HG03565 (cell line): ENCODE results near the gene CHD8.

Source experiments
- ATAC-seq: cut with Tn5 transposase; IDR thresholded peaks from one replicate; pipeline ENCODE4 v1.9.1; 2021; ENCODE audit warnings: mild to moderate bottlenecking, moderate library complexity; ENCODE audit not compliant: unreplicated experiment

The CHD8 gene

DNA sequence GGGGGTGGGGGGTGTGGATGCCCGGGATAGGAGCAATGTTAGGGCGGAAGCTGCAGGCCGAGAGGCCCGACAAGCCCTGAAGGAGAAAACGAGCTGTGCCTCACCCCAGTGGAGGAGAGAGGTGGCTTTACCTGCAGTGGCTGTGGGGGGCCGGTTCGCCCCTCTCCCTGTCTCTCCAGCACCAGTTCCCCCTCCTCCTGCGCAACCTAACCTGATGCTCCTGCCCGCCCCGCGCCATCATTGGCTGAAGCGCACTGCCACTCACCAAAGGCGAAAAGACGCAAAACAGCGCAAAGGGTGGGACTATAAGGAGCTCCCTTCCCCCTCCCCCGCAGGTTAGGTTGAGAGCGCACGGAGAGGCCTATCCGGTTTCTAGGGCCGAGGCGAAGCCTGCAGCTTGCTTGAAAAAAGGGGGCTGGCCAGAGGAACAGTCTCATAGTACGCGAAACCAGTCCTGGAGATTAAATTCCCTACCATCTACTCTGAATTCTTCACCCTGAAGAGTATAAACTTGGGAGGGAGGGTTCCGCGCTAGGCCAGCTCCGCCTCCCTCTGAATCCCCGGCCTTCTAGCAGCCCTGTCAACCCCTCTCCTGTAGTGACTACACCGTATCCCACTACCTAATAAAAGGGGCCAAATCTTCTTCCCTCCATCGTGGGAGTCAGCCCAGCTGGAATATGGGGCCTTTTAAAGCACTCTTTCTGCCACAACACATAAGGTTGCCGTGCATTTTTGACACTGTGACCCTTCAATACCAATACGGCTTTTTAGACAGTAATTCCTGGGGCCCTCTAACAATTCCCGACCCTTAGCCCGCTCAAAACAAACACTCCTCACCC, 18.6 kb downstream of the CHD8 start:
- ATAC-seq = peak; percentile 91

DNA sequence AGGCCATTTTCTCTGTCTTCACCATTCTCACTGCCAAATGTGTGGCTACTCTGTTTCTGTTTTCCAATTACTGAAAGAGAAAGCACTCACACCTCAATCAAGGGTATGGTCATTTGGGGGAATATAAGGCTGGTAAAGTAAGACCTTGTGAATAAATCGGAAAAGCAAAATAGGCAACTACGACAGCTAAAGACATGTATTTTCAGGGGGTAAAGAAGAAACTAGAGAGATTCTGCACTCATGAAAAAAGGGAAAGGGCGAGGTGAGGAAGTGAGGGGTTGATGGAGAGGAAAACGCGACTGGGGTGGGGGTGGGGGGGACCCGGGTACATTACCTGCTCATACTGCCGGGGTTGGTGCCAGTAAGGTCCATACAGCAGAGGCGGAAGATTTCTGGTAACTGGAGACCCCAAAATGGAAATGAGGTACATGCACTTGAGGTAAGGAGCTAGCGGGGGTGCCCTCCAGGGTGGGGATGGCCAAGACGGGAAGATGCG, 19.3 kb downstream of the CHD8 start:
- peak; percentile 5 for ATAC-seq

DNA sequence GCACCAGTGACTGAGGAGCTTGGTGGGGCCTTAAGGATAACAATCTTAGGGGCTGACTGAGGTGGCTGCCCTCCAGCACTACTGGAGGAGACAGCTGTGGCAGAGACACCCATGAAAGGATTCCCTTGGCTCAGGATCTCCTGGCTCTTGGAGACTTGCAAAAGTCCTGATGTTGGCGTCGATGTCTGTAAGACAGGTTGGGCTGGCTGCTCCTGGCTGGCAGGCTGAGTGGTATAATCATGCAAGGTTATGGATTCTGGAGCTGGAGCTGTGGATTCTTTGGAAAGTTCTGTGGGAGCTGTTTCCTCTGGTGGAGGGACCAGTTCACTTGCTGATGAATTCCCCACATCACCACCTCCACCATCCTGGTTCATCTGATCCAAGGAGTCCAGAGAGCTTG, 24.8 kb downstream of the CHD8 start:
- ATAC-seq = no peak

DNA sequence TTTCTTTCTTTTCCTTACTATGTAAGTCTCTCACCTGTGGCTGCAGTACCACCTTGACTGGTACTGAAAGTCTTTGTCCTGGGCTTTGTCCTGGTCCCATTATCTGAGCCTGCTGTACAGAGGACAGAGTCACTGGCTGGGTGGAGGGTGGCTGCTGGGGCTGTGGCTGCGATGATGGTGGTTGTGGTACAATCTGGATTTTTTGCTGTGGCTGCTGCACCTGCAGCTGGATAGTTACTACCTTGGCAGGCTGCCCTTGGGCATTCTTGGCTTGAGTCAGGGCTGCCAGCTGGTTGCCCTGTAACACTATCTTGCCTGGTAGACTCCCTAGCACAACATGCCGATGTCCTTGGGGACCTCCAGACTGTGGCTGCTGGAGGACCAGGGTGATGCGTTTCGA, 27.0 kb downstream of the CHD8 start:
- ATAC-seq = no peak

DNA sequence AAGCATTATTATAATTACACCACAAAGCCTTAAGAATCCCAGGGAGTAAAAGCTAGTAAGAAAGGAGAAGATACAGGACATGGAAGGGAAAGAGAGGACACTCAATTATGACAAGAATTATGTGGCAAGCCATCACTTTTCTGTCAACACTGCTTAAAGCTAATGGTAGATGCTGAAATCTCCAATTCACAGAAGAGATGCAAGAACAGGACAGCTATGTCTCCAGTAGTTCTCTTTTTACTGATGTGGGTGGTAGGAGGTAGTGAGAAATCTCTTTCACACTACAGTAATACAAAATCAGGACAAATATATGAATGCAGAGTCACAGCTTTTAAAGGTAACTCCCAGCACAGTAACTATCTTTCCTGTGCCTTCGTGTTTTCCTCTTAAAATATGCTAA, 29.2 kb downstream of the CHD8 start:
- ATAC-seq = no peak

DNA sequence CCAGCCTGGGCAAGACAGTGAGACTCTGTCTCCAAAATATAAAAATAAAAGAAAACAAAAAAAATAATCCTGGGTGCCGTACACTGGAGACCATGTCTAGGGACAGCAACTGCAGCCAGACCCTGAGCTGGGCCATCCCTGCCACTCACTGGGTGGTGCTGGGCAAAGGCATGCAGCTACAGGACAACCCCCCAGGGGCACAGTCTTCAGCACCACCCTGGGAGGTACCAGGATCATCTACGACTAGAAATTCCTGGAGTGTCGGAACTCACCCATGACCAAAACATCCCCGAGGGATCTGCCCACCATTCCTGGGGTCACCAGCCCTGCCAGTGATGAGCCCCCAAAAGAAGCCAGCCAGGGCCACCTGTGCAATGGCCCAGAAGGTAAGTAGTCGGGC, 36.4 kb downstream of the CHD8 start:
- ATAC-seq = no peak

DNA sequence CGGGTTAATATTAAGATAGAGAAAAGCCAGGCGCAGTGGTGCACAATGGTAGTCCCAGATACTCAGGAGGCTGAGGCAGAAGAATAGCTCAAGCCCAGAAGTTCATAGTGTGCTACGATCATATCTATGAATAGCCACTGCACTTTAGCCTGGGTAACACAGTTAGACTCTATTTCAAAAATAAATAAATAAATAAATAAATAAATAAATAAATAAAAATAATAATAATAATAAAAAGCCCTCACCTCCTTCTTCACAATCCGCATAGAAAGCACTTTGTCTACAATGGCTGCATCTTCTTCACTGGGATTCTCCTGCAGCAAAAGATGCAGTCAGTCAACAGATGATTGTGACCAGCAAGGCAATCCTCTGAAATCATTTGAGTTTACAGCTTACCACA, 40.6 kb downstream of the CHD8 start:
- no peak for ATAC-seq

DNA sequence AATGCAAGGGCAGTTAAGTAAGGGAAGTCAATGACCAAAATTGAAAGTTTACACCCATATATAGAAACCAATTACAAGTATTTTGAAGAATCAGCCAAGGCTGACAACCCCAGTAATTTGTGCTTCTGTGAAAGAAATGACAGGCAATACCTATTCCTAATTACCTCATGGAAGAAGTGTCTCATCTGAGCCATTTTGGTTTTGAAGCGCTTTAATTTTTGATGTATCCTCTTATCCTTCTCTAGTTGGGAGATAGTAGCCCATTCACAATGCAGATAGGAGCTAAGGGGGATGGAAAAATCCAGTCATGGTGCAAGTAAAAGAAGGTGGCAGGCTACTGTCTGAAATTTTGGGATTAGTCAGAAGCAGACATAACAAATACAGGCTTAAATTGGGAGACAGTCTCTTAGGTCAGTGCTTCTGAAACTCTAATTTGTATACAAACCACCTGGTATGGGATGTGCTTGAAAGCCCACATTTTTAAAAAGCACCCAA, 41.7 kb downstream of the CHD8 start:
- ATAC-seq = peak; percentile 59

DNA sequence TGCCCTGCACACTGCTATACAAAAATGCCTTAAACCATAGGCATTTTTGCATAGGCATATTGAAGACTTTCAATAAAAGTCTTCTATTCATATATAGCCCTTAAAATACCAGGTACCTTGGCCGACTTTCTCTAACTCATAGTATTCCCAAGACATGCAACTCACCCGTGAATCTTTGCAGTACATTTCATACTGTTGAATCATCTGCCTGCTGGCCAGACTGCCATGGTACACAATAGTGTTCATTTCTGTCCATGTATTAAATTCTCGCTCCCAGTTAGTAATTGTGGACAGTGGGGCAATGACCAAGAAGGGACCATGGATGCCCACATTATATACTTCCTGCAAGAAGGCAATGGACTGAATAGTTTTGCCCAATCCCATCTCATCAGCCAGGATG, 47.8 kb downstream of the CHD8 start:
- ATAC-seq = no peak

DNA sequence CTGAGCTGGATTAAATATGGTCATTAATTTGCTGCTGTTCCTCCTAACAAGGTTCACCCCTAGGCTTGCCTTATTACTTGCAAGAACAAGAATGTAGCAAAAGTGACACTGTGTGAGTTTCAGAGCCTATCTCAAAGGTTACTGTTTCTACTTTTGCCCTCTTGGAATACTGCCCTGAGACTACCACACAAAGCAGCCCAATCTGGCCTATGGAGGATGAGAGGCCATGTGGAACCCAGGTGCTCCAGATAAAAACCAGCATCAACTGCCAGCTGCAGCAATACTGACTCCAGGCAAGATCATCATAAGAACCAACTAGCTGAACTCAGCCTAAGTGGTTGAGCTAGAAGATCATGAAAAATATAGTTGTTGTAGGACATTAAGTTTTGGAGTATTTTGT, 49.7 kb downstream of the CHD8 start:
- ATAC-seq = no peak

DNA sequence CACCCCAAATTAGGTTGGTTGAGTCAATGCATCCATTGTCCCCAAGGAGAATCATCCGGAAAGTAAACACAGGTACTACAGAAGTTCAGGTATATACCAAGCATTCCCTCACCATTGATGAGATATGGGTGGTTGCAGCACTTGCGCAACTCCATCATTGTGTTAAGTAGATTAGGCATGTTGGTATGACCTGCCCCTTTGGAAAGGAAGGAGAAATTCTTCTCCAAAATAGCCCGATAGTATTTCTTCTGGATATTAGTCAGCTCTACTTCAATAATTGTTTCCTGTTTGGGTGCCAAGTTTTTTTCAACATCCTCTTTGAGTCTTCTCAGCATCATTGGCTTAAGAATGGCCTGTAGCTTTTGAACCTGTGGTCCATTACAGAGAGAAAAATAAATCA, 50.8 kb downstream of the CHD8 start:
- ATAC-seq = no peak

DNA sequence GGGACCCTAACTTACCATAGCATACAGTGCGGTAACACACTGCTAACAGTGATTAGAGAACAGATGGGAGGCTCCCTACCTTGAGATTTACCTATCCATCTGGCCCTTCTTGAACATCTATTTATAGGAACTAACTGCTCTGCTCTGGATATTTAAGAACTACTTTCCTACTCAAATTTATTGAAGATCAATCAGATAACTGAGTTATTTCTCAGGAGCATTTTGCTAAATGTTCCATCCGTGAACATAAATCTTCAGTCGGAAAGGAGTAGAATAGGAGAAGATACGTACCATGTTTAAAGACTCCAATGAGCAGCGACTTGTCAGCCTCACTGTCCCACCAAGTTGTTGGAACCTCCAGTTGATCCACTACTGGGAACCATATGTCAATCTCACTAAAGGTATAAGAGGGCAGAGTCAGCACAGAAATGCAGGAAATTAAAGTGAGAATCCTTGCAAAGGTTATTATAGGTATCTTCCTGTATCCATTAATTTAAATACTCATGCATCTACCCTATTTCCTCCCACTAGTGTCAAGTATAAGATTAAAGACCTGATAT, 56.5 kb downstream of the CHD8 start:
- no peak for ATAC-seq

DNA sequence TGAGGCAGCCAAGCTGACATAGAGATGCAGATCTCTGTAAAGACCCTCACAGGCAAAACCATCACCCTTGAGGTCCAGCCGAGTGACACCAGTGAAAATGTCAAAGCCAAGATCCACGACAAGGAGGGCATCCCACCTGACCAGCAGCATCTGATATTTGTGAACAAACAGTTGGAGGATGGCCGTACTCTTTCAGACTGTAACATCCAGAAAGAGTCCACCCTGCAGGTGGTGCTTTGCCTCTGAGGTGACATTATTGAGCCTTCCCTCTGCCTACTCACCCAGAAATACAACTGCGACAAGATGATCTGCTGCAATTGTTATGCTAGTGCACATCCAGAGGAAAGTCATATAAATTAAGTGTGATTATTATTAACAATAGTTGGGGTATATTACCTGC, 57.0 kb downstream of the CHD8 start:
- no peak for ATAC-seq

DNA sequence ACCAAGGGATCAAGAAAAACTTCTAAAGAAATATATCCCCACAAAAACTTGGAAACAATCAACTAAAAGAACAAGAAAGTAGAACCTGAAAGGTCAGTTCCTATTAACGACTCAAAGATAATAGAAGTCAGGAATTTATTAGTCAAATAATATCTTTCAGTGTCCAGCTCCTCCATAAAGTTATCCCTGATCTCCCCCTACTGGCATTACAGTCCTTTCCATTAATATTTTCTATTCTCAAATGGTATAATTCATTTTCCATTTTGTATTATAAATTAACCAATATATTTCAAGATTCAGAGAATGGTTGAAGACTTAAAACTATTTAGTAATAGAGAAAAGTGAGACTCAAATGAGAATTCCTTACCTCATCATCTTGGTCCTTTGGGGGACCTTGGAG, 60.5 kb downstream of the CHD8 start:
- no peak for ATAC-seq

DNA sequence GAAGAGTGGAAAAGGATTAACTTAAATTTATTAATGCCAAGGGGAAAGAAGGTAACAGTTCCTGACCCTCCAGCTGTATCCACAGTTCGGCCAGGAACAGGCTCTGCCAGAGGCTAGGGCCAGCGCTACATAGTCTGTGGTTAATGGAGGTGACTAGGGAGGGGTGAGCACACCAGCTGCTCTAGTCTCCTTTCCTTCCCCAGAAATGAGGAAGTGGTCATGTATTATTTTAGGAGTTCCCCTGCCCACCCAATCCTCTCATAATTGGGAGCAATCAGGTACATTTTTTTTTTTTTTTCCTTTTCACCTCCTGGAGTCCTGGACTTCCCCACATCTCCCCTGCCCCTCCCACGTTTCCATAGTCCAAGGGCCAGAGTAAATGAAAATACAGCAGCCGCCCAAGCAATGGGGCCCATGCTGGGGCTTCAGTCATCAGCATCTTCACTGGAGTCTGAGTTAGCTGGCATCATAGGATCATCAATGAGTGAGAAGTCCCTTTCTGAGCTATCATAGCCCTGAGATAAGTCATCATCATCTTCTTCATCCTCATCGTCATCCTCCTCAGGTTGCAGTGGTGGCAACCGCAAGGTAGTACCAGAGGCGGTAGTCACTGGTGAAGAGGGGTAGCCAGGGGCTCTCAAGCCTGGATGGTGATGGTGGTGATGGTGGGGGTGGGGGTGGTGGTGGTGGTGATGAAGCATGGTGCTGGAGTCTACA, 70.6 kb downstream of the CHD8 start:
- no peak for ATAC-seq

DNA sequence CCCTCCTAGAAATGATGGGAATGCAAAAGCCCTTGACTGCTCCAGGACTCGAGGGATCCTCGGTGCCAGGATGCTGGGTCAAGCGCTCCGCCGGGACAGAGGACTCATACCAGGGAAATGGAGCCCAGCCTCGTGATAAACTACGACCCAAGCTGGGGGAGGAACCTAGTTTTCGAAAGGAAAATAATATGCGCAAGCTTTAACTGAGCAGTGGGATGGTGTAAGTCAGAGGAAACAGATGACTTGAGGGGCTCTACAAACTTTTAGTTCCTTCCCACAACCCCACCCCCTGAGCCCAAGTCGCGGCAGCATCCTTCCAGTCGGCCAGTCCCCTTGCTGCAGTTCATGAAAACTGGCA, 71.5 kb downstream of the CHD8 start:
- ATAC-seq = peak; percentile 14

DNA sequence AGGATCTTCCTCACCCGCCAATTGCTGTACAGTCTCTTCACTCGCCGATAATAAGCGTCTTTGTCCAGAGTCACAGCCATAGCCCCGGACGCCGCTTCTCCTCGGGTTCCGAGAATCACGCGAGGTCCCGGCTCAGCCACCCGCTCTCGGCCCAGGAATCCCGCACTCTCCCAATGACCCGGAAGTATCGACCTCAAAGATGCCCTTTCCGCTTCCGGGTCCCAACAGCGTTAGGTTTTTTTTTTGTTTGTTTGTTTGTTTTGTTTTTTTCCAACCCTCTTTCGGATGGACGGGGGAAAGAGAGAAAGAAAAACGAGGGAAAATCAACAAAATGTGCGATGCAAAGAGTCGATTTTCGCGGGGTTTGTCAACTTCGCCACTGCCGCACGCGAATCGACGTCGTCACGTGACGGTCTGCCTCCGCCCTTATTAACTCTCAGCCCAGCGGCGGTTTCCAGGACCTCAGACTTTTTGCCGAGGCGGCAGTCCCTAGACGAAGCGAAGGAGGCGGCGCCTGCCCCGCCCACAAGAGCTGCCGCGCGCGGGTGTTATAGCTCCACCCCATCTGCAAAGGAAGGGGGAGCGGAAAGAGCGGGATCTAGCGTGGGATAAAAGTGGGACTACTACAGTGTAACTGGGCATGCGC, 72.0 kb downstream of the CHD8 start, which contains the start of gene SUPT16H:
Gene SUPT16H, minus strand, starts transcription at position 172 of the 646 bp plus-strand sequence. Its CDS starts 92 bp downstream, at position 80.
- peak; percentile 73 for ATAC-seq

DNA sequence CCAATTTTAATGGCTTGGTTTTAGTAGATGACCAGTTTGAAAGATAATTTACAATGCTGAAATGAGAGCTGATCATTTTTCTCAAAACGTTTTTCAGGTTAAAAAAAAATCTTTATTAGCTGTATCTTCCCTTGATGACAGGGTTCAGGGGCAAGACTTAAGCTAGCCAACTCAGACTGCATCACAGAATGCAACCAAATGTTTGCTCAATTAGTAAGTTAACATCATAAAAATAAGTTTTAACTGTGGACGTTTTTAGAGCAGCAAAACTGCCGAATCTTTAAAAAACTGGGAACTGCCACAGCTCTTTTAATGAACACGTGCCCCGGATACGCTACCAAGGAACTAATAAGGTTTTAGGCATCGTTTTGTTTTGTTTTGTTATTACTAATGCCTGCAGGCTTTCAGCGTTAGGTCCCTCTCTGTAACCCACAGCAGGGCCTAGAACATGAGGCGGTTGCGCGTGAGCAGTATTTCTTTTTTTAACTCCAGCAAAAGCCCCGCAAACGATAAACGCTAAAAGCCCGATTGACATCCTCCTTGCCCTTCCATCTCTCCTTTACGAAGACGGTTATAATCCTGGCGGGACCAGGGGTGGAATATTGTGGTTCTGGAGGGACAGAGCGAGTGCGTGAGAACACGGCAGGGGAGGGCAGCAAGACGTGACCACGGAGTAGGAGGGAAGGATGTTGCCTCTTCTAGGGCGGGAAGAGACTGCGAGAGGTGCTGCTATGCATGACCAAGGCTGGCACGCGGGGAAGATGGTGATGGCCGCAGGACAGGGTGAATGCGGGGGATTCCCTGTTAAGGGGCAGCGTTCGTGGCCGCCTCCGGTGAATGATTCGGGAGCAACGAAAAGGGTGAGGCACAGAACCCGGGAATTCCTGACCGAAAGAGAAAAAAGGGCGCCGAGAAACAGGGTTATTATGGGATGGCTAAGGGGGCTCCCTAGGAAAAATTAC, 72.8 kb downstream of the CHD8 start:
- ATAC-seq = peak; percentile 29

DNA sequence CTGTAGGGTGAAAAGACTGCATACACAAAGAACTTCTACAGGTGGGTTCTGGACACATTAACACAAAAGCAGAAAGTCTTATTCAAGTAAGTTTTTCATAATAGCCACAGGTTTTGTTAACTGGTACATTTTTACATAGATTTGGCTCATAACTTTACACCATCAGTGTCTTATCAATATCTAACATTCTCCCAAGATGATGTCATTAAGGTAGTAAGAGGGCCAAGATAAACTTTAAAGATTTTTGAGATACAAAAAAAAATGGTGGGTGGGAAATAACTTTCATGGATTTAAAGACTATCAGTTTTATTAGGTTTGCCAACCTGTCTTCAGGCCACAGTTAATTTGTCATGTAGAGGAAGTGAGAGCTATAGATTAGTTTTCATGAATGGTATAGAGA, 73.8 kb downstream of the CHD8 start:
- no peak for ATAC-seq

DNA sequence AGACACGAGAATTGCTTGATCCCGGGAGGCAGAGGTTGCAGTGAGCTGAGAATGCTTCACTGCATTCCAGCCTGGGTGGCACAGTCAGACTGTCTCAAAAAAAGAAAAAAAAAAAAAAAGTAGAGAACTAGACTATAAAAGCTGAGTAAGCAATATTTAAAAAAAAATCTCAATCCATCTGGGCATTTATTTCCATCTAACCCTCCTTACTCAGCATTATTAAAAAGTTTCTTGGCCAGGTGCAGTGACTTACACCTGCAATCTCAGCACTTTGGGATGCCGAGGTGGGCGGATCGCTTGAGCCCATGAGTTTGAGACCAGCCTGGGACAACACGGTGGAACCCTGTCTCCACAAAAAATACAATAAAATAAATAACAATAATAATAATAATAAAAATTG, 76.6 kb downstream of the CHD8 start:
- no peak for ATAC-seq
